Aorta (tissue), 5 donors: ENCODE measurements around the gene SYT6. TPM values are rescaled to one million over a fixed set of nuclear protein-coding genes. Genes with fewer than 3 reads are reported as not detected.

Source experiments
- ATAC-seq: fragments of 200-7000 bp; cut with Tn5 transposase; one replicate; pipeline ENCODE4 v1.9.1; 2022; ENCODE audit warnings: moderate library complexity; ENCODE audit not compliant: low FRiP score
- DNase-seq, 2 donors: peaks; one replicate each; pipeline ENCODE4 v3.0.0-alpha.2; 2020
- H3K27ac ChIP-seq, 2 donors: one replicate each; pipeline ENCODE4 v1.5.1; 2013; ENCODE audit warnings: low read length in 2 of 2, mild to moderate bottlenecking in 2 of 2, moderate library complexity in 2 of 2, control low read depth in 1 of 2, inconsistent platforms in 1 of 2, low read depth in 1 of 2
- H3K27me3 ChIP-seq, 2 donors: one replicate each; pipeline ENCODE4 v1.6.1; 2013; ENCODE audit warnings: control low read depth in 1 of 2, low read length in 1 of 2, mild to moderate bottlenecking in 1 of 2, moderate library complexity in 1 of 2; ENCODE audit not compliant: insufficient read depth in 2 of 2, control insufficient read depth in 1 of 2
- H3K36me3 ChIP-seq, 2 donors: one replicate each; pipeline ENCODE4 v1.6.1; 2013; ENCODE audit warnings: control low read depth in 1 of 2, low read length in 1 of 2, mild to moderate bottlenecking in 1 of 2; ENCODE audit not compliant: insufficient read depth in 2 of 2, control insufficient read depth in 1 of 2
- H3K4me1 ChIP-seq, 2 donors: one replicate each; pipeline ENCODE4 v1.6.1; 2013; ENCODE audit warnings: low read length in 2 of 2, control low read depth in 1 of 2, mild to moderate bottlenecking in 1 of 2, moderate library complexity in 1 of 2; ENCODE audit not compliant: insufficient read depth in 2 of 2, control insufficient read depth in 1 of 2
- H3K4me3 ChIP-seq, 2 donors: one replicate each; pipeline ENCODE4 v1.5.1; 2013; ENCODE audit warnings: low read length in 2 of 2, control low read depth in 1 of 2, mild to moderate bottlenecking in 1 of 2
- H3K9me3 ChIP-seq: one replicate; pipeline ENCODE4 v1.6.1; 2013; ENCODE audit warnings: mild to moderate bottlenecking, low read length; ENCODE audit not compliant: control insufficient read depth
- WGBS, 2 donors: extraction: QIAGEN DNeasy Blood & Tissue Kit; methylation state at CpG; one replicate each; pipeline ENCODE4 v1.1.7; 2013; 5-methylcytosine and 5-hydroxymethylcytosine counted together
- intact Hi-C, 2 donors: fragments of 100-400 bp; cut with DNase I; formaldehyde crosslinking; loops; one replicate each; pipeline versions ENCODE4 v1.14.2 to v1.15.0; 2022
- polyA plus RNA-seq, 2 donors: library from polyadenylated mRNA; stranded (reverse); fragments of 200-250 nt; gene quantifications; one replicate each; pipeline ENCODE4 v1.2.3, GENCODE V29; 2013
- total RNA-seq, 2 donors: library from RNA; stranded (reverse); fragmentation: NEBNext Ultra II Directional; extraction: Animal tissue kit (Norgen Biotek cat#: 25700); gene quantifications; one replicate each; pipeline ENCODE4 v1.2.1, GENCODE V29; 2021
- donor health status: healthy with polysubstance abuse.
- donor health status: Bipolar disorder and iron deficiency.
- donor health status: DM: no; HTN: no; CAD: no.
- donor health status: DM: no; HTN: no; CAD: no.
- donor health status: DM: yes; HTN: yes; CAD: no.

Gene SYT6
- total and polyA plus RNA-seq, 4 donors, result 0.12 TPM; not detected in 3

DNA sequence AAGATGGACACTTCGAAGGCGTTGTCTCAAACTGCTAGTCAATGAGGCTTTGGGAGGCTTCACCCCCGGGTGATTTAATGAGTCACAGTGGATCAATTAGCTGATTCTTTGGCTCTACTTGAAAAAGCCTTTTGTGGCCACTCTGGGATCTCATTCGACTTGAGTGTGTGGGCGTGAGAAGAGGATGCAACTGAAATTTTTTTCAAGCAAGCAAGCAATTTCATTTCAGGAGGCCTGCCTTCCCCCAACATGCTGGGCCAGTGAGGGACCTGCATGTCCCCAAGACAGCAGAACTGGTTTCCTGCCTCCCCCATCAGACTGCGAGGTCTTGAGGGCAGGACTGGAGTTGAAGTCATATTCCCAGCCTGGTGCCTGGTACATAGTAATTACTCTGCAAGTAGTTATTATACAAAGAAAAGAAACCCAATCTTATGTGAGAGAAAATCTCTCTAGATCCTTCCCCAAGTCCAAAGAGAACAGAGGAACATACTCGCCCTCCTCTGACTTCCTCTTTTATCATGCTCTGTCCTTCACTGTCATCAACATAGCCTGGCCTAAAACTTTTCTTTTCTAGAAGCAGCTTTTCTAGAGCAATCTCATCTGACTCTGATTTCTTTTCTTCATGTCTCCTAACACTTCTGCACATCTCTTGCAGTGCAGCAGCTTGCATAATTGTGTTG, 22.7 kb downstream of the SYT6 start:
- intact Hi-C loops, result no loop called here
- DNase-seq (no peak), ATAC-seq (no peak)
- Histone ChIP-seq H3K27me3 (no peaks in the 10 kb centered on the region), H3K27ac (no peak overlapping the region), H3K4me1 (no peaks in the 10 kb centered on the region), H3K36me3 (no peaks in the 10 kb centered on the region), H3K9me3 (peaks cover 1% of the 10 kb centered on the region), H3K4me3 (no peak overlapping the region)
- 68 to 77% methylated on average over 7 of the region's 7 CpGs for WGBS, 2 donors

DNA sequence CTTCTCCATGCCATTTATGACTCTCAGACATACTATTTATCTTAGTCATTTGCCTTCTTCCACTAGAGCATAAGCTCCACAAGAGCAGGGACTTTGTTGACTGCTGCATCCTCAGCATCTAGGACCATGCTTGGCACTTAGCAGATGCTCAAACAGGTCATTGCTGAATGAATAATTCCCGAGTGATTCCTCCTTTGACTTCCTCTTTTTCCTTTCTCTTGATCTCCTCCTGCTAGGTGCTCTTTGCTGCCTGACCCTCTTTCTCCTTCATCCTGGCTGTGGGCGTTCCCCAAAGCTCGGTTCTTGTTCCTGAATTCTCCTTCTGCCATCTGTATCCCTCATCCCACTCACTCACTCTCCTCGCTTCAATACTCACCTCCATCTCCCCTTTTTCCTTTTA, 23.5 kb downstream of the SYT6 start:
- intact Hi-C loops, result no loop called here
- no peaks in the 10 kb centered on the region for H3K27me3 ChIP-seq
- H3K4me3 ChIP-seq, result no peak overlapping the region
- no peak overlapping the region for H3K27ac ChIP-seq
- no peak for ATAC-seq
- no peaks in the 10 kb centered on the region for H3K4me1 ChIP-seq
- H3K9me3 ChIP-seq, result peaks cover 1% of the 10 kb centered on the region
- DNase-seq, result no peak
- 81 to 86% methylated on average over 4 of the region's 4 CpGs for WGBS, 2 donors
- no peaks in the 10 kb centered on the region for H3K36me3 ChIP-seq

DNA sequence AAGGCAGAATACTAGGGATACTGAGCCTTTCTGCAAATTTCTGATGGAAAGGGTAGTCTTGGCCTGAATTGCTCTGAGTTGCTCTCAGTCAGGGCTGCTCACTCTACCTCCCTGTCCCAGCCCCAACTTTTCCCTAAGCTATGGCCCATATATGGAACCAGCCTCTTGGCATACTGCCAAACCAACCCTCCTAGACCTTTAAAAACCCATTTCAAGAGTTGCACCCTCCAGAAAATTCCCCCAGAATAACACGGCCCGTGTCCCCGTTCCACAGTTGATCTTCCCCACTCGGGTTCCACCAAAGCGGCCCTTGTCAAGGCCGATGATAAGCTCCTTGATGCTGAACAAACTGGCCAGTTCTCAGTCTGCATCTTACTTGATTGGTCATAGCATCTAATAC, 25.4 kb downstream of the SYT6 start:
- 63 to 85% methylated on average over 6 of the region's 6 CpGs for WGBS, 2 donors
- Histone ChIP-seq H3K9me3 (peaks cover 1% of the 10 kb centered on the region), H3K27me3 (no peaks in the 10 kb centered on the region), H3K4me3 (no peak overlapping the region), H3K27ac (no peak overlapping the region), H3K36me3 (no peaks in the 10 kb centered on the region), H3K4me1 (no peaks in the 10 kb centered on the region)
- DNase-seq (no peak), ATAC-seq (no peak)
- intact Hi-C loops, result no loop called here

DNA sequence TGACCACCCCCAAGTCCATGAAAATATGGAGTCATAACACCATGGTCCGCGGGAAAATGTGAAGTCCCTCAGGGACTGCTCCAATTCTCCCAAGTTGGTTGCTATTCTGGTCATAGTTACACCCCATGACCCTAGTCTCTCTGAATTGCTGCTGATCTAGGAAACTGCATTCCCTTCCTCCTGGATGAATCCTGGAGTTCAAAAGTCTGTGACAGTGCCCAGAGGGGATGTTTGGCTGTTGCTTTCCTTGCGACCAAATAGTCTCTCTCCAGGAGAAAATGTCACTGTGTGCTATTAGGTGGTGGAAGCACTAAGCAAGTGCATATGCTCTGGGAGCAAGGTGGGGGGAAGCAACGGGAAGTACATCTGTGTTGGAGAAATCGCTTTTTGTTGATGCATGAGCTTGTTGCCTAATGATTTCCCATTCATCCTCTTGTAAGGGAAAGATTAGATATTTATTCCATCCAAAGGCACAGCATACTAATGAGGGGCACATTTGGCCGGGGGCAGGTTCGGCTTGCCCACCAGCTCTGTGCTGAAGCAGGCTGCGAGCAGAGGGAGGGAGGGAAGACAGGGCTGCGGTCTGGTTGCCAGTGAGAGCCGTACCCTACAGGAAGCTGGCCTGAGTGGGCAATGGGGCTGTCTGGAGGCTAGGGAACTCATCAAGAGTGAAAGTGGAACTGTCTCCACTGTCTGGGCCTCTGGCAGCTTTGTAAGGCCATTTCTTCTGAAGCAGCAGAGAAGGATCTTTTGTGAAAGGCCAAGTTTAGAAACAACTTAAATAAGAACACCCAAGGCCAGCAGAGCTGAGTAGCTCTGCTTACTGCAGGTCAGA, 27.2 kb downstream of the SYT6 start:
- Histone ChIP-seq H3K27ac (no peak overlapping the region), H3K4me3 (no peak overlapping the region), H3K27me3 (no peaks in the 10 kb centered on the region), H3K4me1 (no peaks in the 10 kb centered on the region), H3K36me3 (no peaks in the 10 kb centered on the region), H3K9me3 (no peaks in the 10 kb centered on the region)
- intact Hi-C loops, result no loop called here
- DNase-seq (peak in 1 of 2 donors; percentile 69), ATAC-seq (no peak)
- 78 to 80% methylated on average over 10 of the region's 10 CpGs for WGBS, 2 donors

DNA sequence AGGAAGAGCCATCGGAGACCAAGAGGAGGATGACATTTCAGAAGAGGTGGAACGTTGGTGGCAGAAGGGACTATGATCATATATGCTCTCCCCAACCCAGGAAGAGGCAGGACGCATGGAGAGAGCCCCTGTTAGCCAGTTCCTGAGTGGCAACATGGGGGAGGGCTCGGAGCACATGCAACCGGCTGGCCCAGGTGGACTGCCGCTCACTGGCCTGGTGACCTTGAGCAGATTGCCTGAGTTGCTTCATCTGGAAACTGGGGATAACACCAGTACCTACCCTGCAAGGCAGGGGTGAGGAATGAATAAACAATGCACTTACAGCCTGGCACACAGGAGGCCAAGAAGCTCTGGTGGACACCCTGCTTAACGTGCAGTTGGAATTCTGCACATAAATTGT, 29.0 kb downstream of the SYT6 start:
- Histone ChIP-seq H3K4me1 (no peaks in the 10 kb centered on the region), H3K27me3 (no peaks in the 10 kb centered on the region), H3K4me3 (no peak overlapping the region), H3K27ac (no peak overlapping the region), H3K9me3 (no peaks in the 10 kb centered on the region), H3K36me3 (no peaks in the 10 kb centered on the region)
- no peak for ATAC-seq
- intact Hi-C loops, result no loop called here
- 89 to 91% methylated on average over 7 of the region's 7 CpGs for WGBS, 2 donors
- no peak for DNase-seq

DNA sequence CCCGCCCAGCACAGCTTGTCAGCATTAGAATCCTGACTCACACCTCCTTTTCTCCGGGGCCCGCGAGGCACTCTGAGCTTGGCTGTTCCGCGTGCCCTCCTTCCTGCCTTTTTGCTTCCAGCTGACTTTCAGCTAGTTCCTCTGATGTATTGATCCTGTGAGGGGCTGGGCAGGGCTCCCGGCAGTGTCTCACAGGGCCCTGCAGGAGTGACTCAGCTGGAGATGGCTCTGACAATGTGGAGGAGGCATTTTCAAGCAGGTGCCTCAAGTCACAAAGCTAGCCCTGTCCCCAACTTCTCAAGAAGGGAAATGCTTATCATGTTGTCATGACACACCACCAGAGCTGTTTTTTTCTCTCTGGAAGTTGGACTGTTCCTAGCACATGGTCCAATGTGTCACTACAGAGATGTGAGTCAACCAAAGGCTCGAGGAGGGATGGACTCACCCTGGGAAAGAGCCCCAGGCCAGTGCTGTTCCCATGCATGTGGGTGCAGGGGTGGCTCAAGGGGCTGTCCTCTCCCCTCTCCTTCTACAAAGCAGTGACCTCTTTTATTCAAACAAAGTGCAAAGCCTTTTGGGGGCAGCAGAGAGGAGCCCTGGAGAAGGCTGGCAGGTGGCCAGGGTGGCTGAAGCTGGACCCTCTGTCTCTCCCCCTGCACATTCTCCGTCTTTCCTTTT, 30.6 kb downstream of the SYT6 start:
- DNase-seq (no peak), ATAC-seq (no peak)
- no peak overlapping the region for H3K27ac ChIP-seq
- no peaks in the 10 kb centered on the region for H3K9me3 ChIP-seq
- no peak overlapping the region for H3K4me3 ChIP-seq
- no peaks in the 10 kb centered on the region for H3K4me1 ChIP-seq
- no peaks in the 10 kb centered on the region for H3K27me3 ChIP-seq
- H3K36me3 ChIP-seq, result no peaks in the 10 kb centered on the region
- WGBS, 2 donors, result 67 to 70% methylated on average over 9 of the region's 9 CpGs
- intact Hi-C loops, result no loop called here

DNA sequence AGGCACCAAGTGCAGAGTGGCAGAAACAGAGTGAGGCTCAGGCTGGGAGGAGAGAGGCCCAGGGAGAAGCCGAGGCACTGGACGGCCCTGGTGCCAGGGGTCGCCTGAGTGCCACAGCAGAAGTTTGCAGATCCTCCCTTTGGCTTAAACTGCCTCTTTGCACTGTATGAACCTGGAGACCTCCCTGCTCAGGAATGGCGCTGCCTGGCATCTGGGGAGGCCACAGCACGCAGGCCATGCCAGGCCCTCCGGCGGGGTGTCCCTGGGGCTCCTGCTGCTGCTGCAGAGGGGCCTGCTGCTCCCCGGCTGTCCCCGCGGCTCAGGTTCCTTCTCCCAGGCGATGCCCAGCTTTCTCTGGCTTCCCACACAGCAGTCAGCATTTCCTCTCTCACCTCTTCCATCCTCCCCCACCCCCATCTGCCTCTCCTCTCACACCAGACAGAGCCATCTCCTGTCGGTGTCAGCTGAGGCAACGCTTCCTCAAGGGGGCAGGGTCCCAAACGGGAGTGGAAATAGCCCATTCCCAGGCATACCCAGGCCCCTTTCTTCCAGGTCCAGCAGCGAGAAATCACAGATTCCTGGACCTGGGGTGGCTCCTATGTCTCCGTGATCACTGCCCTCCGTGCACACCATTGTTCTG, 35.2 kb downstream of the SYT6 start:
- Histone ChIP-seq H3K27me3 (no peaks in the 10 kb centered on the region), H3K4me1 (no peaks in the 10 kb centered on the region), H3K36me3 (no peaks in the 10 kb centered on the region), H3K27ac (no peak overlapping the region), H3K4me3 (no peak overlapping the region), H3K9me3 (no peaks in the 10 kb centered on the region)
- 59 to 61% methylated on average over 17 of the region's 17 CpGs for WGBS, 2 donors
- no peak for ATAC-seq
- no peak for DNase-seq
- intact Hi-C loops, result no loop called here

DNA sequence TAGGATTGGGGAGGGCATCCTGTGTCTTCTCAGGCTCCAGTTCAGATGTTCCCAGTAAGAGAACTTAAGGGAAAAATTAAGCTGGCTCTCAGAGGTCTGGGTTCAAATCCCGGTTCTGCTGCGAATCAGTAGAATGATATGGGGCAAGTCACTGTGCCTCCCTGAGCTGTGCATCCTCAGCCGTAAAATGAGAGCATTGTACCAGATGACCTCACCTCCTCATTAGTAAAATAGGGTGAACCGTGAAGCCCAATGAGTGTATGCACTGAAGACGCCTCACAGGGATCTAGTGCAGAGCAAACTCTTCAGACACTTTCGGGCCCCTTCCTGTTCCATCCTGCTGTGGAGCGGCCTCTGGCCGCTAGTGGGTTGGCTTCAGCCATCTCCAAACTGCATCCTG, 36.0 kb downstream of the SYT6 start:
- WGBS, 2 donors, result 91 to 92% methylated on average over 8 of the region's 8 CpGs
- intact Hi-C loops, result no loop called here
- no peak for DNase-seq
- Histone ChIP-seq H3K27me3 (no peaks in the 10 kb centered on the region), H3K27ac (no peak overlapping the region), H3K4me1 (no peaks in the 10 kb centered on the region), H3K9me3 (no peaks in the 10 kb centered on the region), H3K36me3 (no peaks in the 10 kb centered on the region), H3K4me3 (no peak overlapping the region)
- ATAC-seq, result no peak
